Common myeloid progenitor, CD34-positive (primary cell): ENCODE data around the gene RAC2.

Source experiments
- CTCF ChIA-PET: fragments of 350-600 bp; sonication (Branson Sonifier 250); formaldehyde crosslinking; loops from one replicate; lab custom pipeline; 2021; ENCODE audit warnings: antibody characterized with exemption; lab: Charles Lee
- POLR2A ChIA-PET: fragments of 350-600 bp; sonication (Branson Sonifier 250); formaldehyde crosslinking; loops from one replicate; lab custom pipeline; 2021; ENCODE audit warnings: antibody characterized with exemption; lab: Charles Lee
- DNase-seq, 3 donors: peaks; one replicate each; pipeline versions ENCODE4 v3.0.0 to v3.0.0-alpha.2; 2013
- H3K27ac ChIP-seq, 2 experiments: 1 replicate in 1 of 2; 2 replicates in 1 of 2; pipeline ENCODE4 v1.7.0; 2013; ENCODE audit warnings: inconsistent platforms in 2 of 2, low read length in 2 of 2, mild to moderate bottlenecking in 2 of 2, low read depth in 1 of 2, moderate library complexity in 1 of 2; ENCODE audit not compliant: severe bottlenecking in 2 of 2, insufficient read depth in 1 of 2, poor library complexity in 1 of 2
- H3K27me3 ChIP-seq, 5 experiments: replicated peaks in 2 of 5; 1 replicate in 3 of 5; 2 replicates in 2 of 5; pipeline versions ENCODE4 v1.6.1 to v1.7.0; 2013; ENCODE audit warnings: low read length in 4 of 5, mild to moderate bottlenecking in 2 of 5, moderate library complexity in 2 of 5, inconsistent platforms in 1 of 5; ENCODE audit not compliant: insufficient read depth in 5 of 5, control insufficient read depth in 4 of 5
- H3K36me3 ChIP-seq, 4 experiments: 1 replicate in 2 of 4; 2 replicates in 2 of 4; pipeline versions ENCODE4 v1.6.1 to v1.7.0; 2013; ENCODE audit warnings: low read length in 3 of 4, control low read depth in 1 of 4, mild to moderate bottlenecking in 1 of 4; ENCODE audit not compliant: control insufficient read depth in 4 of 4, insufficient read depth in 4 of 4
- H3K4me1 ChIP-seq, 4 experiments: 1 replicate in 3 of 4; 2 replicates in 1 of 4; pipeline versions ENCODE4 v1.6.1 to v1.7.1; 2013; ENCODE audit warnings: low read length in 3 of 4, mild to moderate bottlenecking in 3 of 4, control low read depth in 1 of 4, inconsistent platforms in 1 of 4, moderate library complexity in 1 of 4; ENCODE audit not compliant: control insufficient read depth in 4 of 4, insufficient read depth in 4 of 4; ENCODE audit errors: control extremely low read depth in 1 of 4
- H3K4me3 ChIP-seq, 7 experiments: 1 replicate in 4 of 7; 2 replicates in 3 of 7; pipeline versions ENCODE4 v1.5.1 to v1.7.0; 2013; ENCODE audit warnings: mild to moderate bottlenecking in 7 of 7, low read length in 6 of 7, moderate library complexity in 6 of 7, inconsistent platforms in 2 of 7, low read depth in 2 of 7, control low read depth in 1 of 7; ENCODE audit not compliant: insufficient read depth in 4 of 7, control insufficient read depth in 1 of 7; ENCODE audit errors: extremely low read depth in 1 of 7
- H3K9me3 ChIP-seq, 5 experiments: 1 replicate in 4 of 5; 2 replicates in 1 of 5; pipeline versions ENCODE4 v1.6.1 to v1.7.1; 2013; ENCODE audit warnings: low read length in 4 of 5, mild to moderate bottlenecking in 2 of 5, inconsistent platforms in 1 of 5, low read depth in 1 of 5, moderate library complexity in 1 of 5; ENCODE audit not compliant: control insufficient read depth in 4 of 5, insufficient read depth in 2 of 5; ENCODE audit errors: control extremely low read depth in 1 of 5
- WGBS: methylation state at CpG from one replicate; pipeline ENCODE4 v1.1.5; 2013; ENCODE audit not compliant: insufficient coverage; 5-methylcytosine and 5-hydroxymethylcytosine counted together

The RAC2 gene

GRCh38 chr22:37263966-37264887 lies 20.2 kb upstream of the RAC2 start:
- no peak for DNase-seq
- Histone ChIP-seq H3K4me3 (no peak overlapping the region), H3K36me3 (no peaks in the 10 kb centered on the region), H3K4me1 (peaks cover 12 to 39% (median 29%) of the 10 kb centered on the region in 4 experiments), H3K27ac (no peak overlapping the region), H3K9me3 (peaks cover 0 to 14% (median 12%) of the 10 kb centered on the region in 5 experiments), H3K27me3 (no peaks in the 10 kb centered on the region)
- ChIA-PET POLR2A (interaction anchor here (0.6 kb wide), 1 partner anchor 24 kb away, joined by 5 read pairs; no protein-coding TSS in a partner anchor), CTCF (interaction anchor here (0.9 to 8.5 kb wide), 9 partner anchors 23 to 303 kb away, joined by 3 to 157 read pairs (median 4); partner anchors contain the start of genes ELFN2 and RAC2)
- WGBS: 96% methylated on average over 10 of the region's 10 CpGs

GRCh38 chr22:37262346-37262745 lies 18.3 kb upstream of the RAC2 start:
- Histone ChIP-seq H3K27ac (no peak overlapping the region), H3K27me3 (no peaks in the 10 kb centered on the region), H3K9me3 (peaks cover 0 to 14% (median 12%) of the 10 kb centered on the region in 5 experiments), H3K36me3 (no peaks in the 10 kb centered on the region), H3K4me1 (peaks cover 3 to 31% (median 24%) of the 10 kb centered on the region in 4 experiments), H3K4me3 (no peak overlapping the region)
- DNase-seq: no peak
- ChIA-PET POLR2A (interaction anchor here (0.6 to 0.7 kb wide), 2 partner anchors 52 to 142 kb away, joined by 3 read pairs; no protein-coding TSS in a partner anchor), CTCF (interaction anchor here (0.7 to 7.6 kb wide), 8 partner anchors 9 to 195 kb away, joined by 3 to 157 read pairs (median 36); partner anchors contain the start of genes CYTH4 and RAC2)
- 98% methylated on average over 4 of the region's 5 CpGs for WGBS

- Histone ChIP-seq H3K9me3 (peaks cover 0 to 14% (median 12%) of the 10 kb centered on the region in 5 experiments), H3K27ac (no peak overlapping the region), H3K27me3 (no peaks in the 10 kb centered on the region), H3K4me1 (peaks cover 2 to 23% (median 15%) of the 10 kb centered on the region in 4 experiments), H3K36me3 (no peaks in the 10 kb centered on the region), H3K4me3 (no peak overlapping the region)
- ChIA-PET POLR2A (interaction anchor here (0.6 to 1.0 kb wide), 2 partner anchors 24 to 55 kb away, joined by 3 read pairs; no protein-coding TSS in a partner anchor), CTCF (interaction anchor here (0.6 to 7.6 kb wide), 30 partner anchors 9 to 462 kb away, joined by 3 to 157 read pairs (median 6); partner anchors contain the start of genes CYTH4, MFNG and RAC2)
- WGBS: 20% methylated on average over 13 of the region's 14 CpGs
- peak in 2 of 3 donors; percentile 53 to 58 for DNase-seq
Measured at GRCh38 chr22:37260901-37261336, 16.9 kb upstream of the RAC2 start.

- H3K36me3 ChIP-seq: no peaks in the 10 kb centered on the region
- CTCF ChIA-PET: interaction anchor here (0.6 to 7.6 kb wide), 35 partner anchors 9 to 461 kb away, joined by 3 to 157 read pairs (median 4); partner anchors contain the start of genes CYTH4, MFNG and RAC2
- H3K4me3 ChIP-seq: peak overlapping the region in 1 of 7 experiments; percentile 46
- peaks cover 2 to 23% (median 16%) of the 10 kb centered on the region in 4 experiments for H3K4me1 ChIP-seq
- DNase-seq: no peak
- peaks cover 0 to 14% (median 12%) of the 10 kb centered on the region in 5 experiments for H3K9me3 ChIP-seq
- WGBS: 79% methylated on average over 12 of the region's 15 CpGs
- POLR2A ChIA-PET: interaction anchor here (0.6 to 1.1 kb wide), 4 partner anchors 15 to 56 kb away, joined by 3 to 4 read pairs (median 3); no protein-coding TSS in a partner anchor
- no peaks in the 10 kb centered on the region for H3K27me3 ChIP-seq
- H3K27ac ChIP-seq: no peak overlapping the region
Measured at GRCh38 chr22:37260155-37260795, 16.2 kb upstream of the RAC2 start.

- WGBS: under 1% methylated on average over 19 of the region's 23 CpGs
- Histone ChIP-seq H3K9me3 (peaks cover 0 to 12% (median 10%) of the 10 kb centered on the region in 5 experiments), H3K4me3 (peak overlapping the region in 3 of 7 experiments; percentile 19 to 55 (median 46)), H3K27me3 (no peaks in the 10 kb centered on the region), H3K27ac (no peak overlapping the region), H3K36me3 (no peaks in the 10 kb centered on the region), H3K4me1 (peaks cover 2 to 23% (median 16%) of the 10 kb centered on the region in 4 experiments)
- POLR2A ChIA-PET: interaction anchor here (0.7 to 1.1 kb wide), 4 partner anchors 14 to 205 kb away, joined by 3 to 4 read pairs (median 4); no protein-coding TSS in a partner anchor
- DNase-seq: peak; percentile 55 to 65 (median 59)
- CTCF ChIA-PET: interaction anchor here (0.8 to 7.6 kb wide), 32 partner anchors 8 to 302 kb away, joined by 3 to 157 read pairs (median 5); partner anchors contain the start of genes CYTH4, MFNG and RAC2
Measured at GRCh38 chr22:37259540-37260029, 15.5 kb upstream of the RAC2 start.
